Ascending aorta (tissue), 2 donors: Measurements from ENCODE around the gene ASCL5. TPM values are rescaled to one million over a fixed set of nuclear protein-coding genes. Genes with fewer than 3 reads are reported as not detected.

Experiments
- DNase-seq, 2 donors: peaks; one replicate each; pipeline ENCODE4 v3.0.0-alpha.2; 2019; ENCODE audit warnings: low spot score in 2 of 2
- H3K27ac ChIP-seq, 2 donors: fragments of 200-600 bp; sonication (generic); one replicate each; pipeline ENCODE4 v1.5.1; 2016 to 2017; ENCODE audit warnings: mild to moderate bottlenecking in 1 of 2
- H3K27me3 ChIP-seq: fragments of 200-600 bp; sonication (generic); one replicate; pipeline ENCODE4 v1.5.1; 2017
- H3K36me3 ChIP-seq, 2 donors: fragments of 200-600 bp; sonication (generic); one replicate each; pipeline ENCODE4 v1.5.1; 2016
- H3K4me1 ChIP-seq, 2 donors: fragments of 200-600 bp; sonication (generic); one replicate each; pipeline ENCODE4 v1.5.1; 2016 to 2017; ENCODE audit warnings: mild to moderate bottlenecking in 1 of 2
- H3K4me3 ChIP-seq, 2 donors: fragments of 200-600 bp; sonication (generic); one replicate each; pipeline ENCODE4 v1.5.1; 2016 to 2017; ENCODE audit warnings: mild to moderate bottlenecking in 1 of 2
- H3K9me3 ChIP-seq, 2 donors: fragments of 200-600 bp; sonication (generic); one replicate each; pipeline ENCODE4 v1.5.1; 2016
- intact Hi-C: fragments of 100-400 bp; cut with DNase I; formaldehyde crosslinking; loops from one replicate; pipeline ENCODE4 v1.15.1; 2023
- total RNA-seq: library from RNA; depleted of rRNA; stranded (reverse); fragments of >200 nt; gene quantifications from one replicate; pipeline ENCODE4 v1.1.0, GENCODE V29; 2016
- TF ChIP-seq, protein P1 (sequence below), 3 experiments: fragments of 200-600 bp in 2 of 3; fragments of 450-650 bp in 1 of 3; sonication (generic) in 2 of 3; IDR thresholded peaks; one replicate each; pipeline ENCODE4 v1.5.1; 2016 to 2019; ENCODE audit warnings: antibody characterized with exemption in 3 of 3, mild to moderate bottlenecking in 1 of 3, moderate library complexity in 1 of 3

The ASCL5 gene
- total RNA-seq, 1 donor from 2014 or later = not detected

DNA sequence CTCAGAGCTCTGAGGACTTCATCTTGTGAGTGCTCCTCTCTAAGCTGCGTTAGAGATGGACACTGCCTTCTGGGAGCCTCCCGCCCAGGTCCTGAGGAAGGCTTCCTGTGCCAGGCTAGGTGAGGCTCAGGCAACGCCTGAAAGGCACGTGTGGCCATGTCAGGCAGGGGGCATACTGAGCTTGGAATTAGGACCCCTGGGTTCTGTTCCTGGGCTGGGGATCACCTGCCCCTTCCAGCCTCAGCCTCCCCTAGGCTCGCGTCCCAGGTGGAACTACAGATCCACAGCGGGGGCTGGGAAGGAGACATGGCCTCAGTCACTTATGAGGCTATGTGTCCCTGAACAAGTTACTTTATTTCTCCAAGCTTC, 10.0 kb upstream of the ASCL5 start:
- Histone ChIP-seq H3K4me1 (peaks cover 0 to 13% of the 10 kb centered on the region in 2 donors), H3K27ac (peak overlapping the region; percentile 62 to 78), H3K4me3 (no peak overlapping the region), H3K9me3 (no peaks in the 10 kb centered on the region), H3K27me3 (no peaks in the 10 kb centered on the region), H3K36me3 (peaks cover 30 to 42% of the 10 kb centered on the region in 2 donors)
- no peak for DNase-seq
- TF ChIP-seq, protein P1, sequence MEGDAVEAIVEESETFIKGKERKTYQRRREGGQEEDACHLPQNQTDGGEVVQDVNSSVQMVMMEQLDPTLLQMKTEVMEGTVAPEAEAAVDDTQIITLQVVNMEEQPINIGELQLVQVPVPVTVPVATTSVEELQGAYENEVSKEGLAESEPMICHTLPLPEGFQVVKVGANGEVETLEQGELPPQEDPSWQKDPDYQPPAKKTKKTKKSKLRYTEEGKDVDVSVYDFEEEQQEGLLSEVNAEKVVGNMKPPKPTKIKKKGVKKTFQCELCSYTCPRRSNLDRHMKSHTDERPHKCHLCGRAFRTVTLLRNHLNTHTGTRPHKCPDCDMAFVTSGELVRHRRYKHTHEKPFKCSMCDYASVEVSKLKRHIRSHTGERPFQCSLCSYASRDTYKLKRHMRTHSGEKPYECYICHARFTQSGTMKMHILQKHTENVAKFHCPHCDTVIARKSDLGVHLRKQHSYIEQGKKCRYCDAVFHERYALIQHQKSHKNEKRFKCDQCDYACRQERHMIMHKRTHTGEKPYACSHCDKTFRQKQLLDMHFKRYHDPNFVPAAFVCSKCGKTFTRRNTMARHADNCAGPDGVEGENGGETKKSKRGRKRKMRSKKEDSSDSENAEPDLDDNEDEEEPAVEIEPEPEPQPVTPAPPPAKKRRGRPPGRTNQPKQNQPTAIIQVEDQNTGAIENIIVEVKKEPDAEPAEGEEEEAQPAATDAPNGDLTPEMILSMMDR (IDR thresholded peaks at IDR 0.05) = no peak
- intact Hi-C loops = loop anchor here (5.0 kb wide), 1 partner anchor 35 kb away; no protein-coding TSS in a partner anchor

DNA sequence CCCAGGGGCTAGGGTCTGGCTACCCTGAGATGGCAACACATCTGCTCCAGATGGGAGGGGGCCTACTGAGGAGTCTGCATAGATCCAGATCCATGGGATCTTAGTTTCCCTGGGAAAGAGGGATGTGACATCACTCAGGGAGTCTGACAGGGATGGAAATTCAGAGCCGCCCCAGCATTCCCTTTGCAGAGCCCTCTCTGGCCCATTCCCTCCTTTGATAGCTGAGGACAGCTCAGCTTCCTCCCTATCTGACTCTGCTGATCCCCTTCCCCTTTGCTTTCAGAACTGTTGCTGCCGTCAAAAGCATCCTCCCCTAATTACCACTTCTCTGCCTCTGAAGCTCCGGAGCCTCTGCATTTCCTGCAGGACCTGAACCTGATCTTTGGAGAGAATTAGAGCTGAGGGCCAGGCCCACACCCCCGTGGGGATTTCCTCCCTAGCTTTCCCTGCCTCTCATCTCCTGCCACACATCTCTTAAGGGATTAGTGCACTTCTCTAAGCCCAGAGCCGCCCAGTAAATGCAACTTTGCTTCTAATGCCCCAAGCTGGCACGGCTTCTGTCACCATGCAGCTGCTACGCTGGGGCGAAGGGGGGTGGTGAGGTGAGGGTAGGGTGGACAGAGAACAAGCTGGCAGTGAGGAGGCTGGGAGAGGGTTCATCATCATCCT, 9.5 kb upstream of the ASCL5 start:
- H3K36me3 ChIP-seq = peaks cover 28 to 37% of the 10 kb centered on the region in 2 donors
- no peaks in the 10 kb centered on the region for H3K9me3 ChIP-seq
- H3K4me1 ChIP-seq = peaks cover 0 to 13% of the 10 kb centered on the region in 2 donors
- DNase-seq = no peak
- TF ChIP-seq, protein P1 (IDR thresholded peaks at IDR 0.05) = no peak
- no peaks in the 10 kb centered on the region for H3K27me3 ChIP-seq
- H3K4me3 ChIP-seq = no peak overlapping the region
- intact Hi-C loops = loop anchor here (5.0 kb wide), 1 partner anchor 36 kb away; no protein-coding TSS in a partner anchor
- peak overlapping the region; percentile 62 to 78 for H3K27ac ChIP-seq

DNA sequence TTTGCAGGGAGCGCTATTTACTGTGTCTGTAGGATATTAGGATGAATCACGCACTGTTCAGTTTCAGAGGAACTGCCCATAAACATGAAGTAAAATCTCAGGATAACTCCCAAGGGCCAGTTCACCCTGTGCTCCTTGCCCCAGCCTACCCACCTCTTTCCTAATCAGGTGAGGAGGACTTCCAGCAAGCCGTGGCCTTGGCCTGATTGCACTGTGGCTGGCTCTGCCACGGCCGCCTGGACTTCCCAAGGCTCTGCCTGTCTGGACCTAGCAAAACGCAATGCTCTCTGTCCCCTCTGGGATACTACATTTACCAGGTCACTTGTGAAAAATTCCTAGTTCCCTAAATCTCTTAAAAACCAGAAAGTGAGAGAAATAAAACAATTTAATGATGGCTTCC, 7.4 kb upstream of the ASCL5 start:
- intact Hi-C loops = no loop called here
- peaks cover 18 to 25% of the 10 kb centered on the region in 2 donors for H3K36me3 ChIP-seq
- H3K27ac ChIP-seq = no peak overlapping the region
- no peak overlapping the region for H3K4me3 ChIP-seq
- DNase-seq = no peak
- no peaks in the 10 kb centered on the region for H3K9me3 ChIP-seq
- H3K4me1 ChIP-seq = peaks cover 0 to 13% of the 10 kb centered on the region in 2 donors
- no peaks in the 10 kb centered on the region for H3K27me3 ChIP-seq
- TF ChIP-seq, protein P1 (IDR thresholded peaks at IDR 0.05) = no peak

DNA sequence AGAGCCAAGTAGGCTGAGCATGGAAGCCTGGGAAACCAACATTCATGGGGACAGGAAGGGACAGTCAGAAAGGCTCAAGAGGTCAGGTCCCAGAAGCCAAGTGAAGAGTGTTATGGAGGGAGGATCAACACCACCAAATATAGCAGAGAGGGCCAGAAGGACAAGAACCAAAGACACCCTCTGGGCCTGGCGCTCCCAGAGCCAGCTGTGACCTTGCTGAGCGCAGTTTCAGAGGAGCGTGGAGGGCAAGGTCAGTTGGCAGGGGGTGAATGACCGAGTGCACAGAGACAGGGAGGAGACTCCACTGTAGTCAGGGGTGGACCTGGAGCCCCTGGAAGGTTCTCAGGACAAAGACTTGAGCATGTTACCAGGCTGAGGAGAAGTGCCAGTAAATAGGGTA, 4.4 kb upstream of the ASCL5 start:
- H3K27me3 ChIP-seq = no peaks in the 10 kb centered on the region
- no peak overlapping the region for H3K27ac ChIP-seq
- no peaks in the 10 kb centered on the region for H3K9me3 ChIP-seq
- intact Hi-C loops = no loop called here
- TF ChIP-seq, protein P1 (IDR thresholded peaks at IDR 0.05) = no peak
- H3K36me3 ChIP-seq = peaks cover 18 to 25% of the 10 kb centered on the region in 2 donors
- H3K4me1 ChIP-seq = no peaks in the 10 kb centered on the region
- no peak for DNase-seq
- no peak overlapping the region for H3K4me3 ChIP-seq

DNA sequence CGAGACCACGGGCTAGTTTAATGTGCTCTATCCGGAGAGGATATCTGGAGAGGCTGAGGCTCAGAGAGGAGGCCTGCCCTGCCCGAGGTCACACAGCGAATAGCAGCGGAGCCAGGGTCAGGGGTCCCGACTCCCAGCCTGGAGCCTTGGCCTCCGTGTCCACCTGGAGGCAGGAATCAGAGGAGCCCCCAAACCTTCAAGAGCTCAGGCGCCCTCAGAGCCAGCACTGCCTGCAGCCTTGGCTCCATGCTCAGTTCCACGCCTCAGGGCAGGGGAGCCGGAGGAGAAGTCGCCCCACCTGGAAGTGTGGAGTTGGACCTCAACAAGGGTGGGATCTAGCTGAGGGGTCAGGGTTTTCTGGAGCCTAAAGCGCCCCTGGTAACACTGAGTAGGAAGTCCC, 2.0 kb upstream of the ASCL5 start:
- peaks cover 3 to 5% of the 10 kb centered on the region in 2 donors for H3K36me3 ChIP-seq
- intact Hi-C loops = no loop called here
- TF ChIP-seq, protein P1 (IDR thresholded peaks at IDR 0.05) = no peak
- no peak for DNase-seq
- no peak overlapping the region for H3K27ac ChIP-seq
- no peaks in the 10 kb centered on the region for H3K4me1 ChIP-seq
- H3K4me3 ChIP-seq = no peak overlapping the region
- no peaks in the 10 kb centered on the region for H3K27me3 ChIP-seq
- H3K9me3 ChIP-seq = no peaks in the 10 kb centered on the region
